K562 (cell line): ENCODE measurements around the gene TMBIM4. TPM values are rescaled to one million over a fixed set of nuclear protein-coding genes. Genes with fewer than 3 reads are reported as not detected.

Source experiments
- ATAC-seq: fragments of 200-7000 bp; cut with Tn5 transposase; 3 replicates; pipeline ENCODE4 v1.9.1; 2020; ENCODE audit warnings: moderate library complexity
- BruUV-seq: library from RNA; stranded (reverse); fragments of 400-500 nt; replicated peaks from 2 replicates; lab custom pipeline; 2021; lab: Mats Ljungman, UMichigan
- CTCF ChIA-PET: fragments of 300-600 bp; formaldehyde crosslinking; extraction: SDS; loops from one replicate; lab custom pipeline; 2021; ENCODE audit warnings: low intra/inter-chr PET ratio; lab: Yijun Ruan, JAX
- POLR2A ChIA-PET: fragments of 300-600, 350-650 bp; sonication (Branson Sonifier 250); formaldehyde crosslinking; extraction: SDS; loops from one replicate; lab custom pipeline; 2021; ENCODE audit warnings: antibody characterized with exemption, inconsistent platforms; lab: Yijun Ruan, JAX
- DNase-seq, 4 experiments: peaks; one replicate each; pipeline versions ENCODE4 v3.0.0 to v3.0.0-alpha.2; 2011 to 2018; ENCODE audit warnings: low spot score in 3 of 4, mixed read lengths in 3 of 4; ENCODE audit errors: extremely low read depth in 1 of 4
- FAIRE-seq: peaks from 2 replicates; lab custom pipeline; 2011; peaks lifted over from hg19 to GRCh38; lab: Jason Lieb, UNC
- H2AFZ ChIP-seq: 2 replicates; pipeline ENCODE4 v1.6.0; 2011; ENCODE audit warnings: low read depth, low read length, control low read depth, inconsistent platforms
- H3K27ac ChIP-seq: fragments of 200-600 bp; 3 replicates; pipeline ENCODE4 v1.8.0; 2011; ENCODE audit warnings: low read depth, mild to moderate bottlenecking, control low read depth, inconsistent platforms, low read length, moderate library complexity, mixed read lengths; ENCODE audit errors: extremely low read depth
- H3K27me3 ChIP-seq, 2 experiments: fragments of 300-600 bp in 1 of 2; 2 replicates in 1 of 2; 3 replicates in 1 of 2; pipeline versions ENCODE4 v1.6.0 to v1.8.0; 2011; ENCODE audit warnings: inconsistent platforms in 2 of 2, low read length in 2 of 2, mild to moderate bottlenecking in 1 of 2, mixed read lengths in 1 of 2, moderate library complexity in 1 of 2; ENCODE audit not compliant: control insufficient read depth in 2 of 2, insufficient read depth in 2 of 2
- H3K36me3 ChIP-seq: fragments of 300-600 bp; 3 replicates; pipeline ENCODE4 v1.8.0; 2011; ENCODE audit warnings: mild to moderate bottlenecking, low read length, inconsistent platforms; ENCODE audit not compliant: control insufficient read depth, insufficient read depth
- H3K4me1 ChIP-seq, 2 experiments: fragments of 200-600 bp in 1 of 2; replicated peaks in 1 of 2; 2 replicates in 1 of 2; 3 replicates in 1 of 2; pipeline versions ENCODE4 v1.5.1 to v1.8.0; 2011; ENCODE audit warnings: inconsistent platforms in 2 of 2, low read length in 2 of 2, mild to moderate bottlenecking in 1 of 2, mixed read lengths in 1 of 2, moderate library complexity in 1 of 2; ENCODE audit not compliant: control insufficient read depth in 2 of 2, insufficient read depth in 2 of 2
- H3K4me2 ChIP-seq: 2 replicates; pipeline ENCODE4 v1.6.1; 2011; ENCODE audit warnings: low read length, control low read depth, inconsistent platforms, mixed read lengths; ENCODE audit not compliant: insufficient read depth
- H3K4me3 ChIP-seq: fragments of 200-600 bp; sonication (generic), shearing (Covaris generic); 2 replicates; pipeline ENCODE4 v1.5.1; 2016; ENCODE audit warnings: control low read depth, inconsistent platforms
- H3K79me2 ChIP-seq: fragments of 200-600 bp; 3 replicates; pipeline ENCODE4 v1.8.0; 2011; ENCODE audit warnings: low read length, inconsistent platforms; ENCODE audit not compliant: control insufficient read depth, insufficient read depth
- H3K9ac ChIP-seq, 2 experiments: 2 replicates each; pipeline versions ENCODE4 v1.6.0 to v1.6.1; 2011; ENCODE audit warnings: low read depth in 2 of 2, low read length in 2 of 2, control low read depth in 1 of 2, inconsistent platforms in 1 of 2, mild to moderate bottlenecking in 1 of 2, mixed read lengths in 1 of 2; ENCODE audit not compliant: insufficient read depth in 1 of 2
- H3K9me1 ChIP-seq: one replicate; pipeline ENCODE4 v1.6.0; 2011; ENCODE audit warnings: inconsistent platforms, mild to moderate bottlenecking, low read length, moderate library complexity; ENCODE audit not compliant: control insufficient read depth, insufficient read depth
- H3K9me3 ChIP-seq: replicated peaks from 2 replicates; pipeline ENCODE4 v1.5.1; 2011; ENCODE audit warnings: low read depth, low read length, inconsistent platforms; ENCODE audit not compliant: control insufficient read depth, insufficient read depth
- H4K20me1 ChIP-seq: replicated peaks from 2 replicates; pipeline ENCODE4 v1.6.1; 2011; ENCODE audit warnings: low read length, inconsistent platforms, mixed read lengths; ENCODE audit not compliant: control insufficient read depth, insufficient read depth
- ADNP ChIP-seq: fragments of 200-800 bp; sonication (Bioruptor generic); IDR thresholded peaks from 2 replicates; pipeline ENCODE4 v1.6.1; 2016; ENCODE audit warnings: missing genetic modification characterization, missing compliant biosample characterization
- CBX8 ChIP-seq: fragments of 200-600 bp; sonication (generic); IDR thresholded peaks from 2 replicates; pipeline ENCODE4 v1.6.1; 2012; ENCODE audit warnings: borderline replicate concordance, mixed run types, low read depth, mild to moderate bottlenecking, moderate library complexity, mixed read lengths, low read length, control low read depth, inconsistent platforms; ENCODE audit not compliant: poor library complexity, severe bottlenecking; ENCODE audit errors: extremely low read depth
- SFPQ ChIP-seq: fragments of 200-400 bp; formaldehyde crosslinking; IDR thresholded peaks from 2 replicates; pipeline ENCODE4 v1.6.1; 2017; ENCODE audit warnings: mild to moderate bottlenecking, low read depth, low read length, moderate library complexity
- WGBS: fragments of 100-300 bp; shearing (Covaris generic); methylation state at CpG from one replicate; pipeline ENCODE4 v1.1.6; 2016; ENCODE audit warnings: low coverage, mixed read lengths; ENCODE audit not compliant: insufficient coverage; ENCODE audit errors: missing lambda C conversion rate; 5-methylcytosine and 5-hydroxymethylcytosine counted together
- in situ Hi-C: fragments of 300-500 bp; cut with MboI; formaldehyde crosslinking; loops from 4 replicates; pipeline ENCODE4 v1.15.0; 2018; ENCODE audit warnings: inconsistent platforms, mixed read lengths
- intact Hi-C: fragments of 100-400 bp; cut with micrococcal nuclease; formaldehyde crosslinking; loops from 2 replicates; pipeline ENCODE4 v1.14.2; 2022
- polyA plus RNA-seq, 8 experiments: library from polyadenylated mRNA; depleted of rRNA in 4 of 8; stranded (reverse) in 5 of 8; unstranded in 3 of 8; fragments of >200 nt; fragmentation: Nextera tagmentation in 2 of 8; fragmentation: Illumina TruSeq in 1 of 8; extraction: Ambion mirVana in 2 of 8; extraction: Trizol in 1 of 8; gene quantifications; 2 replicates each; pipeline versions ENCODE4 v1.2.1 to v1.2.3, GENCODE V29; 2011 to 2014; ENCODE audit warnings: inconsistent platforms in 1 of 8, missing spikeins in 1 of 8
- total RNA-seq, 7 experiments: library from RNA; depleted of rRNA in 6 of 7; stranded (reverse); fragments of >200 nt in 6 of 7; fragmentation: Illumina TruSeq in 2 of 7; extraction: Trizol in 2 of 7; gene quantifications; 2 replicates each; pipeline versions ENCODE4 v1.2.1 to v1.2.3, GENCODE V29; 2011 to 2021; ENCODE audit warnings: low replicate concordance in 1 of 7

Gene TMBIM4
- total and polyA plus RNA-seq, 9 of the 15 experiments (the other 6 are each of a cell fraction or from before 2014, with no cell fraction given), result 18.6 to 272 (median 50.0) TPM

DNA sequence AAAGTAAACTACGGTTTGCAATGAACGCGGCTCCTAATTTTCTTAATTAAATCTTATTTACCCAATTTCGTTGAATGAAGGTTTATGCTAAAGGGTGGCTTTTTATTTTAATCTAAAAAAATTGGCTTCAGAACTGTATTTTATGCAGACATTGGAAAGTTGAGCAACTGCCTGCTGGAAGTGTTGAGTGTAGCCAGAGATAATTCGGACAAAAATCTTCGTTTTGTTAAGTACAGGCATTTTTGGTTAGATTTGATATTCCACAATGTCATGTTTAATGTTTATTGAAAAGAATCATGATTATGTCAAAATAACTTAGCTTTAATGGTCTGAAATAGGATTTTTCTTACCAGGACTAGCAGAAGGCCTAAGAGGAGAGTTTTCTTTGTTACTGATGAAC lies 20.1 kb upstream of the TMBIM4 start:
- H3K27ac ChIP-seq, result no peak overlapping the region
- H3K9ac ChIP-seq, result no peak overlapping the region
- H3K27me3 ChIP-seq, result peaks cover 26 to 48% of the 10 kb centered on the region in 2 experiments; a peak in 4 of 5 replicates
- no peak for ATAC-seq
- no peak for TF ChIP-seq SFPQ
- TF ChIP-seq CBX8, result peak; percentile 60
- WGBS, result 25% methylated on average over 6 of the region's 6 CpGs
- no peaks in the 10 kb centered on the region for H3K9me3 ChIP-seq
- H4K20me1 ChIP-seq, result no peaks in the 10 kb centered on the region
- H3K36me3 ChIP-seq, result no peaks in the 10 kb centered on the region
- POLR2A ChIA-PET, result no interaction called here
- no peak overlapping the region for H3K4me2 ChIP-seq
- H3K9me1 ChIP-seq, result no peaks in the 10 kb centered on the region
- CTCF ChIA-PET, result no interaction called here
- H3K4me1 ChIP-seq, result peaks cover 0 to 7% of the 10 kb centered on the region in 2 experiments; a peak in 1 of 5 replicates
- FAIRE-seq, result no peak
- intact Hi-C loops (no loop called here), in situ Hi-C loops (no loop called here)
- DNase-seq, result no peak
- H3K79me2 ChIP-seq, result no peaks in the 10 kb centered on the region
- H3K4me3 ChIP-seq, result no peak overlapping the region
- no TSS peak for BruUV-seq
- no peak overlapping the region for H2AFZ ChIP-seq

DNA sequence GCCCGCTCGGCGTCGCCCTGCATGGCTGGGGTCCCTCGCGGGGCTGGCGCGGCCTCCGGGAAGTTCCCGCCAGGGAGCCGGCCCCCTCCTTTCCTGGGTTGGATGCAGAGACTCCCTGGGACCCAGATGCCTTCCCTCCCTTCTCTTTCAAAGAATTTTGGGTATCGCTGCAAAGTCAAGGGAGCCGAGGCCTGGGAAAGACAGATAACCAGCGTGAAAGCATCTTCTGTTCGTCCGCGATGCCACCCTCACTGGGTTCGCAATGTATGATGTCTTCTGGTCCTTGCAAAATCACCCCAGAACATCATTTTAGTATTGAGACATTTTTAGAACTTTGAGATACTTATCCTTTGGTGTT lies 19.7 kb upstream of the TMBIM4 start:
- CTCF ChIA-PET, result no interaction called here
- DNase-seq, result no peak

More for the DNA sequence above, 19.7 kb upstream of the TMBIM4 start:
- in situ Hi-C loops (no loop called here), intact Hi-C loops (no loop called here)
- FAIRE-seq (no peak), ATAC-seq (no peak)
- TF ChIP-seq ADNP (tag), result no peak
- TF ChIP-seq, all 486 proteins: peak for 0
- H3K27me3 ChIP-seq, result peaks cover 24 to 44% of the 10 kb centered on the region in 2 experiments; a peak in 3 of 5 replicates
- POLR2A ChIA-PET, result no interaction called here
- H4K20me1 ChIP-seq, result no peaks in the 10 kb centered on the region
- no peak overlapping the region for H3K4me3 ChIP-seq
- no peaks in the 10 kb centered on the region for H3K36me3 ChIP-seq
- no peak overlapping the region for H3K4me2 ChIP-seq
- H3K27ac ChIP-seq, result no peak overlapping the region
- WGBS, result 29% methylated on average over 8 of the region's 18 CpGs
- no peak overlapping the region for H3K9ac ChIP-seq
- H3K4me1 ChIP-seq, result peaks cover 0 to 7% of the 10 kb centered on the region in 2 experiments; a peak in 1 of 5 replicates
- BruUV-seq, result no TSS peak
- no peaks in the 10 kb centered on the region for H3K9me1 ChIP-seq
- no peaks in the 10 kb centered on the region for H3K79me2 ChIP-seq
- H3K9me3 ChIP-seq, result no peaks in the 10 kb centered on the region
- H2AFZ ChIP-seq, result no peak overlapping the region
